ENCODE data around the gene DVL2.

DVL2 gene

GRCh38 chr17:7237266-7237760, 3.0 kb upstream of the DVL2 start:
- DNase-seq, result no peak

GRCh38 chr17:7236808-7237207, 2.5 kb upstream of the DVL2 start:
- no peak for DNase-seq

GRCh38 chr17:7235693-7236665, 1.7 kb upstream of the DVL2 start:
- DNase-seq, result no peak

- DNase-seq, result no peak
Measured at GRCh38 chr17:7233701-7234082, 625 bp downstream of the DVL2 start.

- DNase-seq, result no peak
Measured at GRCh38 chr17:7232114-7232513, 2.2 kb downstream of the DVL2 start.

GRCh38 chr17:7229504-7229903, 4.8 kb downstream of the DVL2 start:
- no peak for DNase-seq

GRCh38 chr17:7228920-7229319, 5.4 kb downstream of the DVL2 start:
- no peak for DNase-seq

GRCh38 chr17:7226721-7227710, 7.3 kb downstream of the DVL2 start:
- no peak for DNase-seq

- no peak for DNase-seq
Measured at GRCh38 chr17:7225711-7226331, 8.5 kb downstream of the DVL2 start.

- no peak for DNase-seq
Measured at GRCh38 chr17:7224661-7225111, 9.6 kb downstream of the DVL2 start.

GRCh38 chr17:7224110-7224509, 10.2 kb downstream of the DVL2 start:
- DNase-seq, result no peak

- no peak for DNase-seq
Measured at GRCh38 chr17:7223375-7223774, 10.9 kb downstream of the DVL2 start.

- no peak for DNase-seq
Measured at GRCh38 chr17:7222972-7223292, 11.4 kb downstream of the DVL2 start.

GRCh38 chr17:7222093-7222971, 12.0 kb downstream of the DVL2 start:
- DNase-seq, result no peak

- DNase-seq, result no peak
Measured at GRCh38 chr17:7221278-7222092, 12.8 kb downstream of the DVL2 start.

- no peak for DNase-seq
Measured at GRCh38 chr17:7220593-7221277, 13.6 kb downstream of the DVL2 start.

GRCh38 chr17:7219812-7220592, 14.3 kb downstream of the DVL2 start, which contains the start of the genes ACADVL and DLG4:
Gene ACADVL, plus strand, starts transcription at chr17:7219938. Its CDS starts 47 bp downstream, at chr17:7219985.
Gene DLG4, minus strand, starts transcription at chr17:7219836.
- peak; percentile 83 for DNase-seq

GRCh38 chr17:7219229-7219811, 15.0 kb downstream of the DVL2 start:
- no peak for DNase-seq

- no peak for DNase-seq
Measured at GRCh38 chr17:7218758-7219157, 15.6 kb downstream of the DVL2 start.

All from GOT3 (cell line).